A673 (cell line): ENCODE results near the gene DNAJC4.

Experiments
- EZH2 ChIP-seq: fragments of 200-600 bp; sonication (generic); IDR thresholded peaks from 2 replicates; pipeline ENCODE4 v1.6.1; 2017; ENCODE audit warnings: borderline replicate concordance, low read depth, mild to moderate bottlenecking, mixed read lengths, antibody characterized with exemption, low read length; ENCODE audit not compliant: poor library complexity, severe bottlenecking
- TF ChIP-seq, protein P1 (sequence below): fragments of 300-800, 200-600 bp; sonication (generic); conservative IDR thresholded peaks from 2 replicates; pipeline ENCODE4 v1.5.1; 2017; ENCODE audit warnings: low read depth, mild to moderate bottlenecking, antibody characterized with exemption, low read length, moderate library complexity, mixed read lengths

- TF ChIP-seq, protein P1, sequence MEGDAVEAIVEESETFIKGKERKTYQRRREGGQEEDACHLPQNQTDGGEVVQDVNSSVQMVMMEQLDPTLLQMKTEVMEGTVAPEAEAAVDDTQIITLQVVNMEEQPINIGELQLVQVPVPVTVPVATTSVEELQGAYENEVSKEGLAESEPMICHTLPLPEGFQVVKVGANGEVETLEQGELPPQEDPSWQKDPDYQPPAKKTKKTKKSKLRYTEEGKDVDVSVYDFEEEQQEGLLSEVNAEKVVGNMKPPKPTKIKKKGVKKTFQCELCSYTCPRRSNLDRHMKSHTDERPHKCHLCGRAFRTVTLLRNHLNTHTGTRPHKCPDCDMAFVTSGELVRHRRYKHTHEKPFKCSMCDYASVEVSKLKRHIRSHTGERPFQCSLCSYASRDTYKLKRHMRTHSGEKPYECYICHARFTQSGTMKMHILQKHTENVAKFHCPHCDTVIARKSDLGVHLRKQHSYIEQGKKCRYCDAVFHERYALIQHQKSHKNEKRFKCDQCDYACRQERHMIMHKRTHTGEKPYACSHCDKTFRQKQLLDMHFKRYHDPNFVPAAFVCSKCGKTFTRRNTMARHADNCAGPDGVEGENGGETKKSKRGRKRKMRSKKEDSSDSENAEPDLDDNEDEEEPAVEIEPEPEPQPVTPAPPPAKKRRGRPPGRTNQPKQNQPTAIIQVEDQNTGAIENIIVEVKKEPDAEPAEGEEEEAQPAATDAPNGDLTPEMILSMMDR, result peak; percentile 78
- no peak for TF ChIP-seq EZH2
These were observed 20.8 kb downstream of the DNAJC4 start, which contains the start of gene PLCB3 for GRCh38 chr11:64251016-64251752.
